ENCODE data around the gene OPN4.

GRCh38 chr10:86689146-86689545 lies 34.8 kb downstream of the OPN4 start:
- no peak for TF ChIP-seq CTCF (IDR thresholded peaks at IDR 0.05)
- no peak for TF ChIP-seq POLR2A (IDR thresholded peaks at IDR 0.05)

Data from body of pancreas (tissue), 4 donors.